Aorta (tissue), 5 donors: Measurements from ENCODE around the gene LRRC23. TPM values are rescaled to one million over a fixed set of nuclear protein-coding genes. Genes with fewer than 3 reads are reported as not detected.

Experiments used
- ATAC-seq: fragments of 200-7000 bp; cut with Tn5 transposase; one replicate; pipeline ENCODE4 v1.9.1; 2022; ENCODE audit warnings: moderate library complexity; ENCODE audit not compliant: low FRiP score
- DNase-seq, 2 donors: peaks; one replicate each; pipeline ENCODE4 v3.0.0-alpha.2; 2020
- H3K27ac ChIP-seq, 2 donors: one replicate each; pipeline ENCODE4 v1.5.1; 2013; ENCODE audit warnings: low read length in 2 of 2, mild to moderate bottlenecking in 2 of 2, moderate library complexity in 2 of 2, control low read depth in 1 of 2, inconsistent platforms in 1 of 2, low read depth in 1 of 2
- H3K27me3 ChIP-seq, 2 donors: one replicate each; pipeline ENCODE4 v1.6.1; 2013; ENCODE audit warnings: control low read depth in 1 of 2, low read length in 1 of 2, mild to moderate bottlenecking in 1 of 2, moderate library complexity in 1 of 2; ENCODE audit not compliant: insufficient read depth in 2 of 2, control insufficient read depth in 1 of 2
- H3K36me3 ChIP-seq, 2 donors: one replicate each; pipeline ENCODE4 v1.6.1; 2013; ENCODE audit warnings: control low read depth in 1 of 2, low read length in 1 of 2, mild to moderate bottlenecking in 1 of 2; ENCODE audit not compliant: insufficient read depth in 2 of 2, control insufficient read depth in 1 of 2
- H3K4me1 ChIP-seq, 2 donors: one replicate each; pipeline ENCODE4 v1.6.1; 2013; ENCODE audit warnings: low read length in 2 of 2, control low read depth in 1 of 2, mild to moderate bottlenecking in 1 of 2, moderate library complexity in 1 of 2; ENCODE audit not compliant: insufficient read depth in 2 of 2, control insufficient read depth in 1 of 2
- H3K4me3 ChIP-seq, 2 donors: one replicate each; pipeline ENCODE4 v1.5.1; 2013; ENCODE audit warnings: low read length in 2 of 2, control low read depth in 1 of 2, mild to moderate bottlenecking in 1 of 2
- H3K9me3 ChIP-seq: one replicate; pipeline ENCODE4 v1.6.1; 2013; ENCODE audit warnings: mild to moderate bottlenecking, low read length; ENCODE audit not compliant: control insufficient read depth
- WGBS, 2 donors: extraction: QIAGEN DNeasy Blood & Tissue Kit; methylation state at CpG; one replicate each; pipeline ENCODE4 v1.1.7; 2013; 5-methylcytosine and 5-hydroxymethylcytosine counted together
- intact Hi-C, 2 donors: fragments of 100-400 bp; cut with DNase I; formaldehyde crosslinking; loops; one replicate each; pipeline versions ENCODE4 v1.14.2 to v1.15.0; 2022
- microRNA-seq, 2 donors: library from miRNA; unstranded; fragments of <30 nt; microRNA quantifications; one replicate each; pipeline ENCODE4 v1.2.0, GENCODE V29; 2020
- polyA plus RNA-seq, 2 donors: library from polyadenylated mRNA; stranded (reverse); fragments of 200-250 nt; gene quantifications; one replicate each; pipeline ENCODE4 v1.2.3, GENCODE V29; 2013
- total RNA-seq, 2 donors: library from RNA; stranded (reverse); fragmentation: NEBNext Ultra II Directional; extraction: Animal tissue kit (Norgen Biotek cat#: 25700); gene quantifications; one replicate each; pipeline ENCODE4 v1.2.1, GENCODE V29; 2021
- donor health status: healthy with polysubstance abuse.
- donor health status: Bipolar disorder and iron deficiency.
- donor health status: DM: no; HTN: no; CAD: no.
- donor health status: DM: no; HTN: no; CAD: no.
- donor health status: DM: yes; HTN: yes; CAD: no.

The LRRC23 gene
- total and polyA plus RNA-seq, 4 donors, result 5.3 to 20.8 (median 14.0) TPM

DNA sequence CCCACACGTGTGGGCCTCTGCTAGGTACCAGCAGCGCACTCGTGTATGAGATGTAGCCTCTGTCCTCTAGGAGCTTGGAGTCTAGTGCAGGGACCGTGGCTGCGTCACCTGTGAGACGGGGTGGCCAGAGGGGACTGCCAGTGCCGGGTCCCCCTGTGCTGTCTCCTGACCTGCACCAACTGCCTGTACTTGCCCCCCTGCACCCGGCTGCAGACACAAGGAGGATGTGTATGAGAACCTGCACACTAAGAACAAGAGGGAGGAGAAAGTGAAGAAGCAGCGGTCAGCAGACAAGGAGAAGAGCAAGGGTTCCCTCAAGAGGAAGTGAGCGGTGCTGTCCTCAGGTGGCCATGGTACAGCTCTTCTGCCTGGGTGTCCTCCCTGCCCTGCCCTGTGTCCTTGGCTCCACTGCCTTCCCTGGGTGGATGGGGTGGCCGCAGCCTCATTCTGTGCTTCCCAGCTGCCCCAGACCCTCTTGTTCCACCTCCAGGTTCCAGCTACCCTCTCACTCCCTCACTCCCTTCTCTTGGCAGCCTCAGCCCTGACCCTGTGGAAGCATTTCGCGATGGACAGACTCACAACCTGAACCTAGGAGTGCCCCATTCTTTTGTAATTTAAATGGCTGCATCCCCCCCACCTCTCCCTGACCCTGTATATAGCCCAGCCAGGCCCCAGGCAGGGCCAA, 56.1 kb downstream of the LRRC23 start:
- Histone ChIP-seq H3K27me3 (no peaks in the 10 kb centered on the region), H3K4me1 (no peaks in the 10 kb centered on the region), H3K4me3 (no peak overlapping the region), H3K27ac (no peak overlapping the region), H3K9me3 (no peaks in the 10 kb centered on the region), H3K36me3 (no peaks in the 10 kb centered on the region)
- ATAC-seq (no peak), DNase-seq (no peak)
- 82% methylated on average over 13 of the region's 13 CpGs for WGBS, 2 donors
- intact Hi-C loops, result no loop called here

DNA sequence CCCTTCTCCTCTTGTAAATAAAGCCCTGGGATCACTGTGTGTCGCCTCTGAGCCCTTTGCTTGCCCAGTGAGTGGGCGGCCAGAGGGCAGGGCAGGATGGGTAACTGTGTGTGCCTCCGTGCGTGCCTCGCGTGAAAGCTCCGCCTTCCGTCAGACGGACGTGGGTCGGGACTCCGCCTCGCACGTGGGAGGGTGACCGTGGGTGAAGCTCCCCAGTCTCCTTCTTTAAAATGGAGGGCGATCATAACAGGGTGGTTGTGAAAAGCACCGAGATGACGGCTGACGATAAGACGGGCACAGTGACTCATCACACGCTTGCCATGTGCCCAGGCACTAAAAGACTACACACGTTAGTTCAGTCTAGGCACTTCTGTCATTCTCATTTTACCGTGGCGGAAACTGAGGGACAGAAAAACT, 56.7 kb downstream of the LRRC23 start:
- intact Hi-C loops, result no loop called here
- ATAC-seq, result peak; percentile 34
- WGBS, 2 donors, result 53 to 59% methylated on average over 24 of the region's 24 CpGs

DNA sequence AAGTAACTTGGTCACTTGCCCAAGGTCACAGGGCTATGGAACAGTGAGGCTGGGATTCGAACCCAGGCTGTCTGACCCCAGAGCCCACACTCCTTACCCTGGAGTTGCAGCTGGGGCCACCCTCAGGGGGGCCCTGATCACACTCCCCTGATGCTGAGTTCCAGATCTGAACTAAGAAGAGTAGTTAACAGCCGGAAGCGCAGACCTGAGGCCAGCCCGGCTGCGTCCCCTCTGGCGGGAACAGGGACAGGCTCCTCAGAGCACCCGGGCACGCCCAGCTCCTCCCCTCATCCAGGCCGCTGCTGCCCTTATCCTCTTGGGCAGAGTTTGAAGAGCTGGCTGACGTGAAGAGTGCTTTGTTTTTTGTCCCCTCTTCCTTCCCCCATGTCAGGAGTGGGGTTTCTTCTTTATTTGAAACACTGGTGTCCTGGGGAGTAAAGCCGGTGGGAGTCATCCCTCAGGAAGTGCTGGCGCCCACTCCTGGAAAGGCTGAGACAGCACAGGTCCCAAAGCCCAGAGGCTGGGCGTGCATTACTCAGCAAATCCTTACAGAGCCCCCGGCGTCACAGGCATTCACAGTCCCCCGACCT, 57.2 kb downstream of the LRRC23 start:
- Histone ChIP-seq H3K27me3 (no peaks in the 10 kb centered on the region), H3K36me3 (peaks cover 0 to 3% of the 10 kb centered on the region in 2 donors), H3K27ac (no peak overlapping the region), H3K9me3 (no peaks in the 10 kb centered on the region), H3K4me3 (no peak overlapping the region), H3K4me1 (no peaks in the 10 kb centered on the region)
- intact Hi-C loops, result no loop called here
- peak in 1 of 2 donors; percentile 87 for DNase-seq
- no peak for ATAC-seq
- WGBS, 2 donors, result 19 to 28% methylated on average over 16 of the region's 16 CpGs

More for the DNA sequence above, 56.7 kb downstream of the LRRC23 start:
- no peaks in the 10 kb centered on the region for H3K27me3 ChIP-seq
- peaks cover 0 to 1% of the 10 kb centered on the region in 2 donors for H3K36me3 ChIP-seq
- H3K27ac ChIP-seq, result no peak overlapping the region
- H3K9me3 ChIP-seq, result no peaks in the 10 kb centered on the region
- H3K4me1 ChIP-seq, result no peaks in the 10 kb centered on the region
- H3K4me3 ChIP-seq, result no peak overlapping the region
- peak in 1 of 2 donors; percentile 87 for DNase-seq

DNA sequence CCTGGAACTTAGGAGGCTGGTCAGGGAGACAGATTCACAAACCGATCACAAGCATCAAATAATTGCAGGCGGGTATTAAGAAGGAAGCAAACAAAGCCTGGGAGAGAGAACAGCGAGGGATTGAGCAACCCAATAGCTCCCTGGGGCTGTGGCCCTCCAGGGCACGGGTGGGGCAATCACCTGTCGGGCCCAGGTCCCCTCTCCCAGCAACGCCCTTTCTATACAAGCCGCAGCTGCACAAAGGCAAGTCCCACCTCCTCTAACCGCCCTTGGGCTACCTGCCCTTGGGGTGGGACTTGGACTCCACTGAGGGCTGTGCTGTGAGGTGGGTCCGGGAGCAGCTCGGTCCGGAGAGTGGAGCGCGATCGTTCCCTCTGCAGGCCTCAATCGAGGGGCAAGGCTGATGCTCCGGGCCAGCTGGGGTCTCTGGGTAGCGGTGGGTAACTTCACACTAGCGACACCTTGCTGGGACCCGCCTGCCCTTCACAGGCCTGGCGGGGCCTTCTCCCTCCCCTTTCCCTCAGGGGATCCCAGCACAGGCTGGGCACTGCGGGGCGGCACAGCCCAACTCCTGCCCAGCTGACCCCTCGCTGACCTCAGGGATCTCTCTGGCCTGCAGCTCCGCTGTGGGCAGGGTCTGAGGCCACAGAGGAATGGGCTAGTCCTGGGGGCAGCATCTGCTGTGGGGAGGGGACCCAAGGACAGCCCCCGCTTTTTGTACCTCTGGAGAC, 57.8 kb downstream of the LRRC23 start:
- ATAC-seq (no peak), DNase-seq (peak in 1 of 2 donors; percentile 69)
- Histone ChIP-seq H3K9me3 (no peaks in the 10 kb centered on the region), H3K36me3 (peaks cover 0 to 6% of the 10 kb centered on the region in 2 donors), H3K4me1 (no peaks in the 10 kb centered on the region), H3K4me3 (no peak overlapping the region), H3K27ac (no peak overlapping the region), H3K27me3 (no peaks in the 10 kb centered on the region)
- intact Hi-C loops, result no loop called here
- WGBS, 2 donors, result 69 to 72% methylated on average over 23 to 25 of the region's 25 CpGs

DNA sequence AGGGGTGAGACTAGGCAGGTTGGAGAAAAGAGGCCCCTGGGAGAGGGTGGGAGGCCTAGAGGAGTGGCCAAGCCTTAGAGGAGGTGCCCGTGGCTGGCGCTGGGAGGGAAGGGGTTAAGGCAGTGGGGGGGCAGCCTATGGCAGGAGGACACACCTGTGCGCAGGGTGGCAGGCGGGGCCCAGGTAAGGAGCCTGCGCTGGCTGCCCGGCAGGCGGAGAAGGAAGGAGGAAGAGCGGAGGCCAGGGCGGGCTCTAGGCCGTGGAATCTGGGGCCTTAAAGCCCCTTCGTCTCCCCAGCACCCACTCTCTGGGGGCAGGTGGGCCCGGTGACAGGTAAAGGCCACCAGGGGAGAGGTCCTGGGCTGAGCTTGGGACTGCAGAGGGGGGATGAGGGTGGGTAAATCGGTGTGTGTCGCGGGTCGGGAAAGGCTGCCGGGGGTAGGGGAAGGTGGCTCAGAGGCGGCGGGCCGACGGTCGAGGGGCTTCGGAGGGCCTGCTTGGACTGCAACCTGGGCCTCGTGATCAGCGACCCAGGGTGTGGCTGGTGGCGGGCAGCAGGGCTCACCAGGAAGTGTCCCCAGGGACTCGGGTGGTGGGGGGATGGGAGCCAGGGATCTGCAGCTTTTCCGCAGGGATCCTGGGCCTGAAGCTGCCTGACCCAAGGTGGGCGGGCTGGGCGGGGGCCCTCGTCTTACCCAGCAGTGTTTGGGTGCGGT, 58.6 kb downstream of the LRRC23 start:
- DNase-seq (peak in 1 of 2 donors; percentile 75), ATAC-seq (no peak)
- H3K27me3 ChIP-seq, result no peaks in the 10 kb centered on the region
- WGBS, 2 donors, result 72 to 73% methylated on average over 31 to 32 of the region's 32 CpGs
- intact Hi-C loops, result no loop called here
- H3K36me3 ChIP-seq, result peaks cover 0 to 6% of the 10 kb centered on the region in 2 donors
- no peak overlapping the region for H3K27ac ChIP-seq
- H3K9me3 ChIP-seq, result no peaks in the 10 kb centered on the region
- no peaks in the 10 kb centered on the region for H3K4me1 ChIP-seq
- no peak overlapping the region for H3K4me3 ChIP-seq

Small RNA genes within 50 kb of the gene (microRNA-seq; reads per million reads assigned to microRNA genes)
- gene MIR141, result 2.4 to 8.0 reads per million in 2 donors
- gene MIR200C, result 38.8 to 59.6 reads per million in 2 donors

Other genes starting within 250 kb of the LRRC23 start
- gene ING4, start 241.7 kb upstream of the LRRC23 start, total RNA-seq, result 10 to 100 TPM; 19.7 to 43.3 TPM
- gene ING4, start 241.7 kb upstream of the LRRC23 start, polyA plus RNA-seq, result 10 to 100 TPM; 45.3 to 63.7 TPM
- 10 to 100 TPM; 54.4 to 66.7 TPM for gene ZNF384, start 215.4 kb upstream of the LRRC23 start, total RNA-seq
- 10 to 100 TPM; 23.2 to 49.3 TPM for gene ZNF384, start 215.4 kb upstream of the LRRC23 start, polyA plus RNA-seq
- 10 to 100 TPM in 1 of 2 donors, 1 to 10 TPM in 1; 1.2 to 10.7 TPM for gene PIANP, start 204.0 kb upstream of the LRRC23 start, total RNA-seq
- gene PIANP, start 204.0 kb upstream of the LRRC23 start, polyA plus RNA-seq, result 1 to 10 TPM; 4.3 to 7.5 TPM
- gene COPS7A, start 180.8 kb upstream of the LRRC23 start, total RNA-seq, result 10 to 100 TPM; 47.0 to 50.1 TPM
- 10 to 100 TPM; 43.8 to 70.5 TPM for gene COPS7A, start 180.8 kb upstream of the LRRC23 start, polyA plus RNA-seq
- 100 to 1,000 TPM; 110 to 144 TPM for gene MLF2, start 151.7 kb upstream of the LRRC23 start, total RNA-seq
- gene MLF2, start 151.7 kb upstream of the LRRC23 start, polyA plus RNA-seq, result 100 to 1,000 TPM; 134 to 141 TPM
- 100 to 1,000 TPM; 358 to 396 TPM for gene PTMS, start 138.5 kb upstream of the LRRC23 start, total RNA-seq
- gene PTMS, start 138.5 kb upstream of the LRRC23 start, polyA plus RNA-seq, result 100 to 1,000 TPM; 549 to 584 TPM
- gene LAG3, start 132.3 kb upstream of the LRRC23 start, total RNA-seq, result 1 to 10 TPM; 1.2 to 1.8 TPM
- 1 to 10 TPM in 1 of 2 donors, under 1 TPM in 1; 0.25 to 2.4 TPM for gene LAG3, start 132.3 kb upstream of the LRRC23 start, polyA plus RNA-seq
- 10 to 100 TPM; 20.1 to 40.6 TPM for gene CD4, start 115.3 kb upstream of the LRRC23 start, total RNA-seq
- gene CD4, start 115.3 kb upstream of the LRRC23 start, polyA plus RNA-seq, result 10 to 100 TPM in 1 of 2 donors, 1 to 10 TPM in 1; 2.1 to 14.3 TPM
- gene GPR162, start 83.0 kb upstream of the LRRC23 start, total RNA-seq, result 10 to 100 TPM in 1 of 2 donors, 1 to 10 TPM in 1; 4.4 to 16.6 TPM
- 10 to 100 TPM in 1 of 2 donors, 1 to 10 TPM in 1; 6.0 to 17.2 TPM for gene GPR162, start 83.0 kb upstream of the LRRC23 start, polyA plus RNA-seq
- 10 to 100 TPM; 43.5 to 66.3 TPM for gene P3H3, start 76.4 kb upstream of the LRRC23 start, total RNA-seq
- gene P3H3, start 76.4 kb upstream of the LRRC23 start, polyA plus RNA-seq, result 10 to 100 TPM; 23.4 to 93.3 TPM
- gene GNB3, start 63.9 kb upstream of the LRRC23 start, total RNA-seq, result 10 to 100 TPM in 1 of 2 donors, 1 to 10 TPM in 1; 8.2 to 13.7 TPM
- gene GNB3, start 63.9 kb upstream of the LRRC23 start, polyA plus RNA-seq, result 10 to 100 TPM in 1 of 2 donors, 1 to 10 TPM in 1; 6.0 to 32.9 TPM
- 1 to 10 TPM in 1 of 2 donors, under 1 TPM in 1; 0.42 to 2.1 TPM for gene CDCA3, start 53.5 kb upstream of the LRRC23 start, total RNA-seq
- gene CDCA3, start 53.5 kb upstream of the LRRC23 start, polyA plus RNA-seq, result 10 to 100 TPM in 1 of 2 donors, 1 to 10 TPM in 1; 3.6 to 12.6 TPM
- gene USP5, start 52.7 kb upstream of the LRRC23 start, total RNA-seq, result 10 to 100 TPM; 59.5 to 64.6 TPM
- gene USP5, start 52.7 kb upstream of the LRRC23 start, polyA plus RNA-seq, result 10 to 100 TPM; 26.7 to 47.0 TPM
- gene TPI1, start 37.3 kb upstream of the LRRC23 start, total RNA-seq, result 100 to 1,000 TPM; 317 TPM
- gene TPI1, start 37.3 kb upstream of the LRRC23 start, polyA plus RNA-seq, result 100 to 1,000 TPM; 310 to 314 TPM
- gene SPSB2, start 31.5 kb upstream of the LRRC23 start, total RNA-seq, result 10 to 100 TPM in 1 of 2 donors, 1 to 10 TPM in 1; 4.2 to 10.2 TPM
- 10 to 100 TPM; 11.1 to 14.3 TPM for gene SPSB2, start 31.5 kb upstream of the LRRC23 start, polyA plus RNA-seq
- gene ENO2, start 9.8 kb downstream of the LRRC23 start, total RNA-seq, result 10 to 100 TPM; 59.0 to 79.5 TPM
- 100 to 1,000 TPM in 1 of 2 donors, 10 to 100 TPM in 1; 14.7 to 116 TPM for gene ENO2, start 9.8 kb downstream of the LRRC23 start, polyA plus RNA-seq
- gene ATN1, start 23.1 kb downstream of the LRRC23 start, total RNA-seq, result 100 to 1,000 TPM; 138 to 146 TPM
- gene ATN1, start 23.1 kb downstream of the LRRC23 start, polyA plus RNA-seq, result 100 to 1,000 TPM in 1 of 2 donors, 10 to 100 TPM in 1; 22.7 to 149 TPM
- gene RNU7-1, start 39.0 kb downstream of the LRRC23 start, total RNA-seq, result not detected
- gene RNU7-1, start 39.0 kb downstream of the LRRC23 start, polyA plus RNA-seq, result not detected
- 100 to 1,000 TPM; 197 to 233 TPM for gene C12orf57, start 39.2 kb downstream of the LRRC23 start, total RNA-seq
- 1,000 to 10,000 TPM in 1 of 2 donors, 100 to 1,000 TPM in 1; 849 to 1,017 TPM for gene C12orf57, start 39.2 kb downstream of the LRRC23 start, polyA plus RNA-seq
- 10 to 100 TPM; 29.8 to 42.3 TPM for gene PTPN6, start 46.5 kb downstream of the LRRC23 start, total RNA-seq
- gene PTPN6, start 46.5 kb downstream of the LRRC23 start, polyA plus RNA-seq, result 10 to 100 TPM; 10.1 to 25.7 TPM
- gene PHB2, start 65.8 kb downstream of the LRRC23 start, total RNA-seq, result 100 to 1,000 TPM in 1 of 2 donors, 10 to 100 TPM in 1; 97.9 to 117 TPM
- 100 to 1,000 TPM; 105 to 139 TPM for gene PHB2, start 65.8 kb downstream of the LRRC23 start, polyA plus RNA-seq
- gene EMG1, start 66.1 kb downstream of the LRRC23 start, total RNA-seq, result 10 to 100 TPM; 30.2 to 31.6 TPM
- gene EMG1, start 66.1 kb downstream of the LRRC23 start, polyA plus RNA-seq, result 10 to 100 TPM; 15.4 to 24.4 TPM
- 10 to 100 TPM; 28.8 to 33.2 TPM for gene LPCAT3, start 113.7 kb downstream of the LRRC23 start, total RNA-seq
- gene LPCAT3, start 113.7 kb downstream of the LRRC23 start, polyA plus RNA-seq, result 10 to 100 TPM; 10.1 to 27.3 TPM
- gene C1S, start 155.9 kb downstream of the LRRC23 start, total RNA-seq, result 1,000 to 10,000 TPM in 1 of 2 donors, 100 to 1,000 TPM in 1; 490 to 1,087 TPM
- 100 to 1,000 TPM; 141 to 687 TPM for gene C1S, start 155.9 kb downstream of the LRRC23 start, polyA plus RNA-seq
- gene C1R, start 187.6 kb downstream of the LRRC23 start, total RNA-seq, result 1,000 to 10,000 TPM in 1 of 2 donors, 100 to 1,000 TPM in 1; 769 to 1,570 TPM
- 1,000 to 10,000 TPM in 1 of 2 donors, 100 to 1,000 TPM in 1; 148 to 1,159 TPM for gene C1R, start 187.6 kb downstream of the LRRC23 start, polyA plus RNA-seq
- gene C1RL, start 204.4 kb downstream of the LRRC23 start, total RNA-seq, result 100 to 1,000 TPM in 1 of 2 donors, 10 to 100 TPM in 1; 82.0 to 139 TPM
- gene C1RL, start 204.4 kb downstream of the LRRC23 start, polyA plus RNA-seq, result 10 to 100 TPM; 14.5 to 85.1 TPM
- 10 to 100 TPM in 1 of 2 donors, 1 to 10 TPM in 1; 6.3 to 13.4 TPM for gene RBP5, start 224.1 kb downstream of the LRRC23 start, total RNA-seq
- gene RBP5, start 224.1 kb downstream of the LRRC23 start, polyA plus RNA-seq, result 1 to 10 TPM in 1 of 2 donors, not detected in 1; 1.1 TPM
- gene CLSTN3, start 225.5 kb downstream of the LRRC23 start, total RNA-seq, result 10 to 100 TPM; 34.2 to 77.2 TPM
- 10 to 100 TPM; 12.4 to 15.4 TPM for gene CLSTN3, start 225.5 kb downstream of the LRRC23 start, polyA plus RNA-seq